Lung (tissue), 12 donors: ENCODE measurements around the gene MZB1. TPM values are rescaled to one million over a fixed set of nuclear protein-coding genes. Genes with fewer than 3 reads are reported as not detected.

Experiments used
- ATAC-seq: fragments of 200-7000 bp; cut with Tn5 transposase; one replicate; pipeline ENCODE4 v1.9.1; 2020; ENCODE audit warnings: moderate number of reproducible peaks; ENCODE audit not compliant: insufficient read depth, low FRiP score
- DNase-seq, 3 donors: peaks; one replicate each; pipeline ENCODE4 v3.0.0-alpha.2; 2013 to 2017
- H3K27ac ChIP-seq, 2 donors: one replicate each; pipeline ENCODE4 v1.5.1; 2013; ENCODE audit warnings: mild to moderate bottlenecking in 2 of 2, moderate library complexity in 2 of 2, control low read depth in 1 of 2, inconsistent platforms in 1 of 2, low read depth in 1 of 2, low read length in 1 of 2
- H3K27me3 ChIP-seq, 3 donors: one replicate each; pipeline ENCODE4 v1.5.1; 2013; ENCODE audit warnings: low read length in 2 of 3; ENCODE audit not compliant: control insufficient read depth in 3 of 3, insufficient read depth in 3 of 3
- H3K36me3 ChIP-seq, 4 donors: one replicate each; pipeline ENCODE4 v1.5.1; 2013; ENCODE audit warnings: low read length in 4 of 4, mild to moderate bottlenecking in 1 of 4, moderate library complexity in 1 of 4; ENCODE audit not compliant: control insufficient read depth in 4 of 4, insufficient read depth in 4 of 4
- H3K4me1 ChIP-seq, 5 donors: one replicate each; pipeline ENCODE4 v1.5.1; 2013; ENCODE audit warnings: low read length in 5 of 5, mild to moderate bottlenecking in 2 of 5, moderate library complexity in 1 of 5; ENCODE audit not compliant: control insufficient read depth in 5 of 5, insufficient read depth in 5 of 5
- H3K4me3 ChIP-seq: one replicate; pipeline ENCODE4 v1.5.1; 2013; ENCODE audit warnings: mild to moderate bottlenecking, control low read depth, moderate library complexity
- H3K9ac ChIP-seq, 2 donors: one replicate each; pipeline ENCODE4 v1.5.1; 2013; ENCODE audit warnings: low read length in 2 of 2, control low read depth in 1 of 2; ENCODE audit not compliant: insufficient read depth in 1 of 2
- H3K9me3 ChIP-seq, 4 donors: one replicate each; pipeline ENCODE4 v1.5.1; 2013; ENCODE audit warnings: low read length in 3 of 4, mild to moderate bottlenecking in 1 of 4, moderate library complexity in 1 of 4; ENCODE audit not compliant: control insufficient read depth in 4 of 4, insufficient read depth in 3 of 4
- CTCF ChIP-seq: IDR thresholded peaks from 2 replicates; pipeline ENCODE4 v1.5.1; 2012; ENCODE audit warnings: mild to moderate bottlenecking; ENCODE audit errors: control extremely low read depth, extremely low read depth
- WGBS, 2 donors: extraction: QIAGEN DNeasy Blood & Tissue Kit; methylation state at CpG; one replicate each; pipeline ENCODE4 v1.1.7; 2013; 5-methylcytosine and 5-hydroxymethylcytosine counted together
- polyA plus RNA-seq, 2 donors: library from polyadenylated mRNA; stranded (reverse); fragments of 200-250 nt; gene quantifications; one replicate each; pipeline ENCODE4 v1.2.1, GENCODE V29; 2013
- total RNA-seq, 2 donors: library from RNA; depleted of rRNA in 1 of 2; stranded (reverse); fragments of >200 nt in 1 of 2; gene quantifications; one replicate each; pipeline ENCODE4 v1.2.1, GENCODE V29; 2014 to 2021
- donor health status: control.
- donor health status: control.
- donor health status: Bipolar disorder and iron deficiency.
- donor health status: healthy.
- donor health status: DM: yes; HTN: yes; CAD: no.

MZB1 gene
- total and polyA plus RNA-seq, 4 donors: 2.5 to 14.8 (median 12.8) TPM

- Histone ChIP-seq H3K36me3 (peaks cover 6 to 35% (median 18%) of the 10 kb centered on the region in 4 donors), H3K27ac (no peak overlapping the region), H3K9ac (no peak overlapping the region), H3K27me3 (no peaks in the 10 kb centered on the region), H3K9me3 (no peaks in the 10 kb centered on the region), H3K4me1 (no peaks in the 10 kb centered on the region), H3K4me3 (no peak overlapping the region)
- WGBS, 2 donors: 93 to 95% methylated on average over 5 of the region's 5 CpGs
- ATAC-seq: no peak
- DNase-seq: no peak
- no peak for TF ChIP-seq CTCF
Measured at GRCh38 chr5:139425497-139425896, 35.8 kb upstream of the MZB1 start.

DNA sequence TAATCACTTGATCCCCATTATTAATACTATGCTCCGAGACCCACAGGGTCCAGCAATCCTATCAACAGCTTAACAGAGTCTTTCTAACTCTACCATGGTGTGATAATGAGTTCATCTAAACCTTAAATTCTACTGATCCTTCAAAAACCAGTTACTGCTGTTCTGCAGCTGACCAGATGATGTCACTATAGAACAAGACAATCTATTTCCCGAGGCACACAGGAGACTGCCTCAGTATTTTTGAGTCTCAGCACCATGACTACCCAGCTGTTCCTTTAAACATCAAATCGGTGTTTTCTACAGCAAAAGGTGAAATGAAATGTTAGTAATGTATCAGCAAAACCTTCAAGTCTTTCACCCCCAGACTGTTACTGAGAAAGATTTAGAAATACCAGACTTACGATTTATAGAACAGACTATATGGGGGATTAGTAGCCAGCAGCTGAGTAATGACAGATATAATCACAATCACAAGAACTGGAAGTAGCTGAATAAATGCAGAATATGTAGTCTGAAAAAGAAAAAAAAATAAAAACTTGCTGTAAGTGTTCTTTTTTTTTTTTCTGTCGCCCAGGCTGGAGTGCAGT is 32.7 kb upstream of the MZB1 start:
- Histone ChIP-seq H3K9me3 (no peaks in the 10 kb centered on the region), H3K4me1 (peaks cover 0 to 5% (median 0%) of the 10 kb centered on the region in 5 donors), H3K4me3 (no peak overlapping the region), H3K27me3 (no peaks in the 10 kb centered on the region), H3K27ac (no peak overlapping the region), H3K36me3 (peaks cover 11 to 44% (median 19%) of the 10 kb centered on the region in 4 donors), H3K9ac (no peak overlapping the region)
- WGBS, 2 donors: 44 to 46% methylated on average over 5 of the region's 5 CpGs
- TF ChIP-seq CTCF: peak; percentile 82
- DNase-seq (peak; percentile 55 to 84 (median 83)), ATAC-seq (peak; percentile 66)

DNA sequence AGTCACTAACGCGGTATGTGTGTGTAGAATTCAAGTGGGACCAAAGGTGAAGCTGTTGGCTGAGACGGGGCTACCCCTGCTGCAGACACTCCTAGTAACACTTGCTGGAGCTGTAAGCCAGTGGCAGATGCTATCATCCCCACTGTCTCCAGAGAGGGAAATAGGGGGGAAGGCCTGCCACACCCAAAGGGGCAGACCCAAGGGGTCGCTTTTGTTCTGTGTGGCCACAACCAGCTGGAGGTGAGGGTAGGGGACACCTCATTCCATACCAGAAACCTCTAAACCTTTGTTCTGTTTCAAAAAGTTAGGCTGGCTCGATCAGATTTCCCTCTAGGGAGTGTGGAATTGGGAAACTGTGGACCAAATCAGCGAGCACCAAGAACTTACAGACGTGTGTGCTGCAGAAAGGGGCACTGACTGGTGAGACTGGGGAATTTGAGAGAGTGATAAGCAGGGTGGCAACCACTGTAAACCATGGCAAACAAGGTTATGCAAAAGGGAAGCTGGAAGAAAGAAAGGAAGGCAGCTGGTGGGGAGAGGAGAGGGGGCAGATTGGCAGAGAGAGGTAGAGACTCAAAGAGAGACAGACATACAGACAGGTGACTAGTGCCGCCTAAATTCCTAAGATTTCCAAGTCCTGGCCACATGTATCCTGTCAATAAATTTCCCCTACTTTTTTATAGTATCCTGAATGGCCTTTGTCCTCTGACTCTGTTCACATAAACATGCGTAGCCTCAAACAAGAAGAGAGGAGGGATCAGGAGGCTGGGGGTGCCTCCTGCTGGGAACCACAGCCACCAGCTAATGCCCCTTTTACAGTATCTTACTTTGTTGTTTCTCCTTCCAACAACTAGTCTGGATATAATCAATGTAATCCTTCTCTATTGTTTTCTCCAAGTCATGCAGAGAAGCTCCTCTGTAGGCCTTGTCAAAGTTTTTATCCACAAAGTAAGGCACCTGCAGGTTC is 29.8 kb upstream of the MZB1 start:
- DNase-seq (no peak), ATAC-seq (no peak)
- WGBS, 2 donors: 72 to 82% methylated on average over 9 of the region's 9 CpGs
- Histone ChIP-seq H3K9me3 (no peaks in the 10 kb centered on the region), H3K27ac (peak overlapping the region in 1 of 2 donors; percentile 90), H3K4me3 (no peak overlapping the region), H3K27me3 (no peaks in the 10 kb centered on the region), H3K9ac (no peak overlapping the region), H3K4me1 (peaks cover 0 to 11% (median 3%) of the 10 kb centered on the region in 5 donors), H3K36me3 (peaks cover 6 to 34% (median 11%) of the 10 kb centered on the region in 4 donors)
- TF ChIP-seq CTCF: no peak
